Kidney (tissue), 14 donors: Measurements from ENCODE around the gene GLT6D1. TPM values are rescaled to one million over a fixed set of nuclear protein-coding genes. Genes with fewer than 3 reads are reported as not detected.

ENCODE experiments used
- DNase-seq, 5 donors: peaks; one replicate each; pipeline ENCODE4 v3.0.0-alpha.2; 2013 to 2020
- FAIRE-seq: peaks from 2 replicates; lab custom pipeline; 2012; peaks lifted over from hg19 to GRCh38; lab: Jason Lieb, UNC
- H3K27ac ChIP-seq, 2 donors: one replicate each; pipeline ENCODE4 v1.7.0; 2013; ENCODE audit warnings: low read depth in 2 of 2, low read length in 2 of 2, inconsistent platforms in 1 of 2
- H3K27me3 ChIP-seq: one replicate; pipeline ENCODE4 v1.7.1; 2013; ENCODE audit warnings: low read length, inconsistent platforms; ENCODE audit not compliant: control insufficient read depth, insufficient read depth
- H3K36me3 ChIP-seq, 3 donors: one replicate each; pipeline versions ENCODE4 v1.7.0 to v1.7.1; 2013; ENCODE audit warnings: low read length in 3 of 3, control low read depth in 1 of 3, inconsistent platforms in 1 of 3; ENCODE audit not compliant: insufficient read depth in 3 of 3, control insufficient read depth in 2 of 3
- H3K4me1 ChIP-seq, 3 donors: one replicate each; pipeline versions ENCODE4 v1.7.0 to v1.7.1; 2013; ENCODE audit warnings: low read length in 3 of 3, inconsistent platforms in 1 of 3, low read depth in 1 of 3; ENCODE audit not compliant: control insufficient read depth in 2 of 3, insufficient read depth in 2 of 3
- H3K4me3 ChIP-seq, 3 donors: one replicate each; pipeline versions ENCODE4 v1.7.0 to v1.8.1; 2013; ENCODE audit warnings: low read length in 3 of 3, control low read depth in 1 of 3, inconsistent platforms in 1 of 3
- H3K9ac ChIP-seq, 3 donors: one replicate each; pipeline versions ENCODE4 v1.7.0 to v1.7.1; 2013; ENCODE audit warnings: low read length in 3 of 3, control low read depth in 1 of 3, inconsistent platforms in 1 of 3
- H3K9me3 ChIP-seq, 3 donors: one replicate each; pipeline versions ENCODE4 v1.7.0 to v1.7.1; 2013; ENCODE audit warnings: low read length in 3 of 3, control low read depth in 1 of 3, inconsistent platforms in 1 of 3; ENCODE audit not compliant: control insufficient read depth in 2 of 3, insufficient read depth in 1 of 3
- CTCF ChIP-seq: IDR thresholded peaks from 3 replicates; pipeline ENCODE4 v1.5.1; 2012; ENCODE audit warnings: mild to moderate bottlenecking, moderate library complexity, borderline replicate concordance; ENCODE audit not compliant: insufficient read depth; ENCODE audit errors: extremely low read depth
- intact Hi-C: fragments of 100-400 bp; cut with DNase I; formaldehyde crosslinking; loops from one replicate; pipeline ENCODE4 v1.11.1; 2022
- polyA plus RNA-seq: library from polyadenylated mRNA; stranded (reverse); fragments of 350-450 nt; fragmentation: Illumina TruSeq; extraction: RNeasy Lipid Tissue Mini Kit (QIAGEN cat#74804); gene quantifications from one replicate; pipeline ENCODE4 v1.2.3, GENCODE V29; 2014; ENCODE audit warnings: low read depth, low replicate concordance; ENCODE audit not compliant: insufficient read depth
- total RNA-seq: library from RNA; stranded (reverse); fragmentation: NEBNext Ultra II Directional; extraction: Animal tissue kit (Norgen Biotek cat#: 25700); gene quantifications from one replicate; pipeline ENCODE4 v1.2.1, GENCODE V29; 2021
- donor health status: control.
- donor health status: control.
- donor health status: control.
- donor health status: control.
- donor health status: control.
- donor health status: DM: yes; HTN: yes; CAD: no.
- donor health status: Normal renal cell carcinoma (clear cell type).

Gene GLT6D1
- total and polyA plus RNA-seq, 2 donors from 2014 or later = not detected

- FAIRE-seq = no peak
- no peaks in the 10 kb centered on the region for H3K27me3 ChIP-seq
- H3K4me3 ChIP-seq = no peak overlapping the region
- H3K9me3 ChIP-seq = no peaks in the 10 kb centered on the region
- peak in 1 of 5 donors; percentile 55 for DNase-seq
- no peak overlapping the region for H3K27ac ChIP-seq
- H3K9ac ChIP-seq = no peak overlapping the region
- TF ChIP-seq CTCF = no peak
- no peaks in the 10 kb centered on the region for H3K4me1 ChIP-seq
- no peaks in the 10 kb centered on the region for H3K36me3 ChIP-seq
- intact Hi-C loops = no loop called here
Observed at GRCh38 chr9:135588886-135589595, 50.3 kb downstream of the GLT6D1 start.

GRCh38 chr9:135588371-135588770, 51.0 kb downstream of the GLT6D1 start:
- FAIRE-seq = no peak
- intact Hi-C loops = no loop called here
- Histone ChIP-seq H3K27ac (no peak overlapping the region), H3K4me3 (no peak overlapping the region), H3K27me3 (no peaks in the 10 kb centered on the region), H3K4me1 (no peaks in the 10 kb centered on the region), H3K36me3 (no peaks in the 10 kb centered on the region), H3K9me3 (no peaks in the 10 kb centered on the region), H3K9ac (no peak overlapping the region)
- DNase-seq = peak in 1 of 5 donors; percentile 69
- TF ChIP-seq CTCF = no peak

- Histone ChIP-seq H3K4me3 (no peak overlapping the region), H3K27me3 (no peaks in the 10 kb centered on the region), H3K4me1 (no peaks in the 10 kb centered on the region), H3K27ac (no peak overlapping the region), H3K9ac (no peak overlapping the region), H3K36me3 (no peaks in the 10 kb centered on the region), H3K9me3 (no peaks in the 10 kb centered on the region)
- no peak for TF ChIP-seq CTCF
- no peak for FAIRE-seq
- no peak for DNase-seq
- intact Hi-C loops = no loop called here
Observed at GRCh38 chr9:135587658-135588057, 51.7 kb downstream of the GLT6D1 start.
